Calu3 (cell line): ENCODE measurements around the gene SPHK2. TPM values are rescaled to one million over a fixed set of nuclear protein-coding genes. Genes with fewer than 3 reads are reported as not detected.

ENCODE experiments used
- BruUV-seq: library from RNA; stranded (reverse); fragments of 400-500 nt; replicated peaks from 2 replicates; lab custom pipeline; 2021; lab: Mats Ljungman, UMichigan
- CTCF ChIA-PET: fragments of 300-600 bp; sonication (Branson Sonifier 250); formaldehyde crosslinking; loops from one replicate; lab custom pipeline; 2022; ENCODE audit warnings: antibody characterized with exemption; lab: Charles Lee
- DNase-seq: peaks from one replicate; pipeline ENCODE4 v3.0.0; 2022
- H3K27ac Mint-ChIP-seq: one replicate; pipeline ENCODE4 v1.8.0; 2022; ENCODE audit warnings: mixed read lengths; ENCODE audit not compliant: unreplicated experiment
- H3K27me3 Mint-ChIP-seq: one replicate; pipeline ENCODE4 v1.8.0; 2022; ENCODE audit warnings: mixed read lengths; ENCODE audit not compliant: unreplicated experiment
- H3K36me3 Mint-ChIP-seq: one replicate; pipeline ENCODE4 v1.8.0; 2022; ENCODE audit warnings: mild to moderate bottlenecking, moderate library complexity, mixed read lengths; ENCODE audit not compliant: insufficient read depth, unreplicated experiment
- H3K4me1 Mint-ChIP-seq: one replicate; pipeline ENCODE4 v1.8.0; 2022; ENCODE audit warnings: mild to moderate bottlenecking, low read depth, mixed read lengths; ENCODE audit not compliant: unreplicated experiment
- H3K4me3 Mint-ChIP-seq: one replicate; pipeline ENCODE4 v1.8.0; 2022; ENCODE audit warnings: mild to moderate bottlenecking, low read depth, moderate library complexity, mixed read lengths; ENCODE audit not compliant: unreplicated experiment
- H3K9me3 Mint-ChIP-seq: one replicate; pipeline ENCODE4 v1.8.0; 2022; ENCODE audit warnings: low read depth, mixed read lengths; ENCODE audit not compliant: unreplicated experiment
- CTCF ChIP-seq: fragments of 200-600 bp; IDR thresholded peaks from one replicate; pipeline ENCODE4 v1.8.0; 2022; ENCODE audit warnings: antibody characterized with exemption; ENCODE audit not compliant: unreplicated experiment
- intact Hi-C: fragments of 100-400 bp; cut with micrococcal nuclease; formaldehyde crosslinking; loops from one replicate; pipeline ENCODE4 v1.10.0; 2022; ENCODE audit not compliant: unreplicated experiment
- total RNA-seq: library from RNA; stranded (reverse); gene quantifications from 2 replicates; pipeline ENCODE4 v1.2.3, GENCODE V29; 2022

SPHK2 gene
- total RNA-seq, 1 experiment from 2014 or later: 24.2 TPM

GRCh38 chr19:48646001-48646721, 26.9 kb downstream of the SPHK2 start, which contains the start of gene CA11:
Gene CA11 (minus strand): TSS chr19:48646187. CDS start chr19:48645632, 555 bp downstream.
- peaks cover 19% of the 10 kb centered on the region for H3K4me1 Mint-ChIP-seq
- H3K27me3 Mint-ChIP-seq: peaks cover 59% of the 10 kb centered on the region
- H3K36me3 Mint-ChIP-seq: peaks cover 6% of the 10 kb centered on the region
- peak; percentile 91 for TF ChIP-seq CTCF
- H3K4me3 Mint-ChIP-seq: peak within 1 kb of the TSS; percentile 55
- CTCF ChIA-PET: interaction anchor here (0.6 to 2.4 kb wide), 16 partner anchors 8 to 347 kb away, joined by 3 to 13 read pairs (median 4); partner anchors contain the start of genes GYS1 and RUVBL2
- no peak within 1 kb of the TSS for H3K27ac Mint-ChIP-seq
- intact Hi-C loops: no loop called here
- DNase-seq: peak; percentile 94
- H3K9me3 Mint-ChIP-seq: no peaks in the 10 kb centered on the region
- no TSS peak for BruUV-seq

GRCh38 chr19:48646722-48647216, 27.5 kb downstream of the SPHK2 start:
- peaks cover 53% of the 10 kb centered on the region for H3K27me3 Mint-ChIP-seq
- CTCF ChIA-PET: interaction anchor here (0.6 to 2.4 kb wide), 10 partner anchors 9 to 347 kb away, joined by 3 to 13 read pairs (median 5); partner anchors contain the start of genes GYS1 and RUVBL2
- H3K4me1 Mint-ChIP-seq: peaks cover 19% of the 10 kb centered on the region
- no peak for DNase-seq
- intact Hi-C loops: no loop called here
- peaks cover 6% of the 10 kb centered on the region for H3K36me3 Mint-ChIP-seq
- H3K9me3 Mint-ChIP-seq: no peaks in the 10 kb centered on the region
- TF ChIP-seq CTCF: no peak
- no peak overlapping the region for H3K27ac Mint-ChIP-seq
- peak overlapping the region; percentile 55 for H3K4me3 Mint-ChIP-seq
- no TSS peak for BruUV-seq

- Mint-ChIP-seq H3K4me1 (peaks cover 19% of the 10 kb centered on the region), H3K4me3 (no peak overlapping the region), H3K27me3 (peaks cover 39% of the 10 kb centered on the region), H3K36me3 (peaks cover 6% of the 10 kb centered on the region), H3K27ac (no peak overlapping the region), H3K9me3 (no peaks in the 10 kb centered on the region)
- no TSS peak for BruUV-seq
- intact Hi-C loops: no loop called here
- TF ChIP-seq CTCF: no peak
- CTCF ChIA-PET: no interaction called here
- DNase-seq: no peak
These were observed 28.8 kb downstream of the SPHK2 start for GRCh38 chr19:48648134-48648533.

GRCh38 chr19:48650974-48651682, 31.8 kb downstream of the SPHK2 start:
- no peak overlapping the region for H3K27ac Mint-ChIP-seq
- BruUV-seq: no TSS peak
- intact Hi-C loops: no loop called here
- H3K4me3 Mint-ChIP-seq: no peak overlapping the region
- peaks cover 22% of the 10 kb centered on the region for H3K27me3 Mint-ChIP-seq
- CTCF ChIA-PET: interaction anchor here (0.7 kb wide), 1 partner anchor 8 kb away, joined by 7 read pairs; no protein-coding TSS in a partner anchor
- peaks cover 2% of the 10 kb centered on the region for H3K36me3 Mint-ChIP-seq
- no peaks in the 10 kb centered on the region for H3K9me3 Mint-ChIP-seq
- H3K4me1 Mint-ChIP-seq: peaks cover 10% of the 10 kb centered on the region
- no peak for DNase-seq
- TF ChIP-seq CTCF: no peak
